Prostate gland (tissue), 2 donors: ENCODE measurements around the gene ATF6B.

Experiments used
- CTCF ChIP-seq, 4 experiments: fragments of 200-600 bp in 2 of 4; fragments of 450-650 bp in 2 of 4; sonication (generic) in 2 of 4; IDR thresholded peaks; 1 replicate in 3 of 4; 2 replicates in 1 of 4; pipeline ENCODE4 v1.5.1; 2016 to 2019; ENCODE audit warnings: antibody characterized with exemption in 4 of 4, mild to moderate bottlenecking in 2 of 4, moderate library complexity in 2 of 4
- POLR2A ChIP-seq: fragments of 450-650 bp; IDR thresholded peaks from one replicate; pipeline ENCODE4 v1.6.1; 2016; ENCODE audit warnings: antibody characterized with exemption, mild to moderate bottlenecking

DNA sequence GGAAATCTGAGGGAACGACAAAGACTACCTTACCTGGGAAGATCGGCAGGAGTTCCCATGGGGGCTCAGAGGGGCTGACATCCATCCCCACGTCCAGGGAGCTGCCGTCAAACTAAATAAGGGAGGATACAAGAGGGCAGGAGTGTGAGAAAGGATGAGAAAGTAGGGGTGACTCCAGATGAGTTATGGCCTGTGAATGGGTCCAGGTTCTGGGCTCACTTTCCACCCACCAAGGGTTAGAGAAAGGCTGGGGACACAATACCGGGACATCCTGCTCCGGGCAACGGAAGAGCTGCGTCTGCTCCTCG is 683 bp downstream of the ATF6B start:
- TF ChIP-seq CTCF (IDR thresholded peaks at IDR 0.05) (no peak), POLR2A (no peak)
